ENCODE measurements around the gene MGAT3.
"Not testable (repeated sequence)": the region's sequence is repeated elsewhere in the genome, so short reads cannot be mapped to it uniquely, and the experiment has no call there.

MGAT3 gene

GRCh38 chr22:39456522-39457197, at the start of gene MGAT3:
TSS of gene MGAT3 (plus strand) at chr22:39457012. CDS start at chr22:39487348, 30,336 bp downstream.
- no peak for DNase-seq (ENCODE audit: low spot score)

DNA sequence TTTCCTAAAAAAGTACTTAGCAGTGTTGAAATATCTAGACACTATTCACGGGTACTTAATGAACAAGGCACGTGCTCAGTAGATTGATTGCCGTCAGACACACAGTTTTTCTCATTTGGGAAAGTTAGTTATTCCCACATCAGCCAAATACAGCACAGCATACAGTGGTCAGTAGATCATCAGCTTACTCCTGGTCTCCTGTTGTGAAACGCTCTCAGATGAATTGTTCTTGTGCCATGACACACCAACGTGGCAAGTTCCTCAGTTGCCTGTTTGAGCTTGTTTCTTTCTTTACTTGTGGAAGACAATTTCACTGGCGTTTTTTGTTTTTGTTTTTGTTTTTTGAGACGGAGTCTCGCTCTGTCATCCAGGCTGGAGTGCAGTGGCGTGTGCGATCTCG, 48.6 kb upstream of the MGAT3 start:
- no peak for DNase-seq (ENCODE audit: low spot score)

- no peak for DNase-seq (ENCODE audit: low spot score)
Observed at GRCh38 chr22:39408807-39409206, 48.0 kb upstream of the MGAT3 start.

GRCh38 chr22:39409516-39410029, 47.2 kb upstream of the MGAT3 start:
- DNase-seq (ENCODE audit: low spot score), result no peak

GRCh38 chr22:39410264-39410663, 46.5 kb upstream of the MGAT3 start:
- no peak for DNase-seq (ENCODE audit: low spot score)

- not testable (repeated sequence) for DNase-seq (ENCODE audit: low spot score)
Observed at GRCh38 chr22:39411828-39412365, 44.9 kb upstream of the MGAT3 start.

DNA sequence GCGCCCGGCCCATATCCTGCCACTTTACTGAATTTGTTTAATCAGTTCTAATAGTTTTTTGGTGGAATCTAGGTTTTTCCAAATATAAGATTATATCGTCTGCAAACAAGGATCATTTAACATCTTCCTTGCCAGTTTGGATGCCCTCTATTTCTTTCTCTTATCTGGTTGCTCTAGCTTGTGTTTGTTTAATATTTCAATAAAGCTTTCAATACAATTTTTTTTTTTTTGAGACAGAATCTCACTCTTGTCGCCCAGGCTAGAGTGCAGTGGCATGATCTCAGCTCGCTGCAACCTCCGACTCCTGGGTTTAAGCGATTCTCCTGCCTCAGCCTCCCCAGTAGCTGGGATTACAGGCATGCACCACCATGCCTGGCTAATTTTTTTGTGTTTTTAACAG, 43.6 kb upstream of the MGAT3 start:
- not testable (repeated sequence) for DNase-seq (ENCODE audit: low spot score)

DNA sequence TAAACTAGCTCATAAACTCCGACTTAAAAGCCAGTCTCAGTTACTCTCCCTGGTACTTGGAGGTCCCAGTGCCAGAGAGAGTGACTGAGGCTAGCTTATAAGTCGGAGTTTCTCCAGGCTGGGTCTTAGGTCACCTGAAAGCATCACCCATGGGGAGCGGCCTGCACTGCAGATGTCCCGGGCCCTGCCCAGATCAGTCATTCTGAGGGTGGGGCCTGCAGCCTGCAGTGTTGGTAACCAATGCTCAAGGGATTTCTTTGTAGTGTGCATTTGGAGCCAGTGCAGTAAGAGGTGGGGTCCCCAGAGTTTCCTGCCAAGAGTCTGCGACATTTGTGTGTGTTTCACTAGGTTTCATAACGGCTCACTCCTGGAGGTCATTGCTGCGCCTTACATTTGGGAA, 42.4 kb upstream of the MGAT3 start:
- no peak for DNase-seq (ENCODE audit: low spot score)

DNA sequence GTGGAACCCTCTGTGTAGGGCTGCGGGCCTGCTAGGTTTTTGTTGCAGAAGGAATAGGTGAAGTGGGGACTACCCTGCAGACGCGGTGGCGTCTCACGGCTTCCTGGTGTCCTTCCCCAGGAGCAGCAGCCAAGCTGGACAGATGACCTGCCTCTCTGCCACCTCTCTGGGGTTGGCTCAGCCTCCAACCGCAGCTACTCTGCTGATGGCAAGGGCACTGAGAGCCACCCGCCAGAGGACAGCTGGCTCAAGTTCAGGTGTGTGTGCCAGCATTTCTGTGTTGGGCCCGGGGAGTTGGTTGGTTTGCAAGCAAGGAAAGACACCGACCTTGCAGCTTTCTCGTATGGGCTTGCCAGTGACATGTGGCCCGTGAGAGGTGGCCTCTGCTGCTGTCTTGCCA, 41.9 kb upstream of the MGAT3 start:
- DNase-seq (ENCODE audit: low spot score), result no peak

- DNase-seq (ENCODE audit: low spot score), result no peak
Observed at GRCh38 chr22:39415506-39415905, 41.3 kb upstream of the MGAT3 start.

- DNase-seq (ENCODE audit: low spot score), result no peak
Observed at GRCh38 chr22:39416319-39416718, 40.5 kb upstream of the MGAT3 start.

- DNase-seq (ENCODE audit: low spot score), result no peak
Observed at GRCh38 chr22:39417641-39418040, 39.2 kb upstream of the MGAT3 start.

DNA sequence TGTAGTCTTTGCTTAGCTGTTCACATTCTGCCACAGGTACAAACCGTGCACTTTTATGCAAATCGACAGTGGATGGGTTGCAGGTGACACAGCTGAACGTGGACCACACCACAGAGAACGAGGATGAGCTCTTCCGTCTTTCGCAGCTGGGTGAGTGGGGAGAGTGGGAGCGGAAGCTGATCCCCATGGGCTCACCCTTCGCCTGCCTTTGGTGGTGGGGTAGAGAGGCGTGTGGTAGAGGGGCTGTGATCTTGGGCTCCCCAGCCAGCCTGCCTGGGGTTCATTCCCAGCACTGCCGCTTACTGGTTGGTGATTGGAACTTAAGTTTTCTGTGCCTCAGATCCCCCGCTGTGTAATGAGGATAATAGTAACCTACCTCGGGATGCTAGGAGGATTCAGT, 38.1 kb upstream of the MGAT3 start:
- no peak for DNase-seq (ENCODE audit: low spot score)

GRCh38 chr22:39419096-39419495, 37.7 kb upstream of the MGAT3 start:
- no peak for DNase-seq (ENCODE audit: low spot score)

DNA sequence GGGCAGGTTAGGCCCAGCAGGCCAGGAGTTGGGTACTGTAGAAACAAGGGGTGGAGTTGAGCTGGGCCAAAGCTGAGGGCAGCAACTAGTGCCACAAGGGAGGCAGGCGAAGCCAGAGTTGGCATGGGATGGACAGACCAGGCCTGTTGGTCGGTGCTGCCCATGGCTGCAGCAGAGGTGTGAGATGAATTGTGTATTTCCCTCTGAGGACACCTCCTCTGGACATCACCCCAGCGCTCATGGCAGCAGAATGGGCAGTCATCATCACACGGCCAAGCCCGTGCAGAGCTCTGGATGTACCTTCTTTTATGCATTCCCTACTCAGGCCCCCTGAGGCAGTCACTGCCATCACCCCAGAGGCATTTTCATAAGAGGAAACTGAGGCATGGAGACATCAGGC, 36.9 kb upstream of the MGAT3 start:
- no peak for DNase-seq (ENCODE audit: low spot score)

GRCh38 chr22:39421691-39422090, 35.1 kb upstream of the MGAT3 start:
- DNase-seq (ENCODE audit: low spot score), result no peak

DNA sequence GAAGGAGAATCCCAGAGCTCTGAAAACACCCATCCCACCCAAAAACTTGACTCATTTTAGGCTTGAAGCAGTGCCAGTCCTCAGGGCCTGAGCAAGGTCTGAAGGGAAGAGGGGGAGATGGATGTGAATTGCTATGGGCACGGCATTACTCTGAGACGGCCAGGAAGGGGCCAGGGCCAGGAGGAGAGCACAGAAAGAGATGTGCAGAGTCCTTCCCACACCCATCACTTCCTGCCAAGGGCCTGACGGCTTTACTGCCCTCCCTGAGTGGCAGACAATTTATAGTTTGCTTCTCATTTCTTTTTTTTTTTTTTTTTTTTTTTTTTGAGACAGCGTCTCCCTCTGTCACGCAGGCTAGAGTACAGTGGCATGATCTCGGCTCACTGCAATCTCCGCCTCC, 34.7 kb upstream of the MGAT3 start:
- no peak for DNase-seq (ENCODE audit: low spot score)

DNA sequence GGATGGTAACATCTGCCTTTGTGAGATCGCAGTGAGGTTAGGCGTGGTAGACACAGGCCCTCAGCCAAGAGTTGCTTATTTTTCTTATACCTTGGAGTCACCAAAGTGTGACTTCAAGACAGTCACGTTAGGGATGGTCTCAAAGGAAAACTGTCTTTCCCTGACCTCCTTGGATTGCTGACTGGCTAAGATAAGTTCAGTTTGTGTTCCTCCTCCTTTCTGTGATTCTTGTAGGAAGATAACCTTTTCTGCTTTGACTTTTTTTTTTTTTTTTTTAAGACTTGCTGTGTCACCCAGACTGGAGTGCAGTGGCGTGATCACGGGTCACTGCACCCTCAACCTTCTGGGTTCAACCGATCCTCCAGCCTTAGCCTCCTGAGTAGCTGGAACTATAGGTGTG, 34.1 kb upstream of the MGAT3 start:
- no peak for DNase-seq (ENCODE audit: low spot score)

- no peak for DNase-seq (ENCODE audit: low spot score)
Observed at GRCh38 chr22:39423976-39424375, 32.8 kb upstream of the MGAT3 start.

DNA sequence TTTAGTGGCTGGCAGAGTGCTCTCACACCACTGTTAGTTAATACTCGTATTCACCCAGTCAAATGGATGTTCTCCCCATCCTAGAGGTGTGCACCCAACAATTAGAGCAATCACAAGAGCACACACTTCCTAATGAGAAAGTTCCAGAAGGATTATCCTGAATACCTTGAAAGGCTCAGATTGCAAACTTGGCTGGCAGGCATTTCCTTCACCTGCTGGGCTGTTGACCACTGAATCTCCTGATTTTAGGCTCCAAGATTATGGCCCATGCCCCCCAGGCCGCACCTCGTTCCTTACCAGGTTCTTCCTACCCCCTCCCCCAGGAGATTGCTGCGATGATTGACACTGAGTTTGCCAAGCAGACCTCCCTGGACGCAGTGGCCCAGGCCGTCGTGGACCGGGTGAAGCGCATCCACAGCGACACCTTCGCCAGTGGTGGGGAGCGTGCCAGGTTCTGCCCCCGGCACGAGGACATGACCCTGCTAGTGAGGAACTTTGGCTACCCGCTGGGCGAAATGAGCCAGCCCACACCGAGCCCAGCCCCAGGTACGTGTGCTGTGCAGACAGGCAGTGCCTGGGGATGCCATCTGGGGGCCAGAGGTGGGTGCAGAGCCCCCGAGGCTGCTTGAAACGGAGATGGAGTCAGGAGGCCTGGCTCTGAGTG, 30.3 kb upstream of the MGAT3 start:
- DNase-seq (ENCODE audit: low spot score), result no peak

DNA sequence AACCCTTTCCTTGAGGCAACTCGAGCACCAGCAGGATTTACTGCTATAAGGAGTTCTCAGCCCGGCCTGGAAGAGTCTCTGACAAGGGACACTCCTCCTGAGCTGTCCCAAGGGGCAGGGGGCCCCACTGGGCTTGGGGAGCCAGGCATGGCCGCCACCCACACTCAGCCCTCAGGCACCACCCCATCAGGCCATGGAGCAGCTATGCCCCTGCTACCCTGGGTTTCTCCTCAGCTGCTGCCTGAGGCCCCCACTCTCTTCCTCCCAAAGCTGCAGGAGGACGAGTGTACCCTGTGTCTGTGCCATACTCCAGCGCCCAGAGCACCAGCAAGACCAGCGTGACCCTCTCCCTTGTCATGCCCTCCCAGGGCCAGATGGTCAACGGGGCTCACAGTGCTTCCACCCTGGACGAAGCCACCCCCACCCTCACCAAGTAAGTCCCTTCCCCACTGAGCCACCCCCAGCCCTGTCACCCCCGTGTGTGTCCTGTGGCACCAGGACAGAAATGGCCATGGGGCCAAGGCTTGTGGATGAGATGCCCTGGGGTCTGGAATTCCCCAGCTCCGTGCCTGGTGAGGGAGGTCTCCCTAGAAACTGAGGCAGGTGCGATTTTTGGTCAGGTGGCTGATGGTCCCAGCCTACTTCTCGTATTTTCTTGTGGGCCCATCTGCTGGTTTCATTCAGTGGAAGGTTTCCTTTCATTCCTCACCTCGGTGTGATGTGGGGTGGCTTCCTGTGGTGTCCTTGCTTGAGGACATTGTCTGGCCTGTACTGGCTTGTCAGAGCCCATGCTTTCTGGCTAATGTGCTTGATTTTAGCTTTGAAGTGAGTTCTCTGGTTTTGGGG, 28.8 kb upstream of the MGAT3 start:
- DNase-seq (ENCODE audit: low spot score), result no peak

- DNase-seq (ENCODE audit: low spot score), result no peak
Observed at GRCh38 chr22:39428597-39429071, 28.2 kb upstream of the MGAT3 start.

Measured in germinal center (tissue), 1 donor.